ENCODE results near the gene CSH1.
"Not testable (repeated sequence)": the region's sequence is repeated elsewhere in the genome, so short reads cannot be mapped to it uniquely, and the experiment has no call there.

- not testable (repeated sequence) for TF ChIP-seq CTCF (IDR thresholded peaks at IDR 0.05); POLR2A (IDR thresholded peaks at IDR 0.05; ENCODE audit: low read length); PBX3 (IDR thresholded peaks at IDR 0.05); ZFP36 (IDR thresholded peaks at IDR 0.05; ENCODE audit: borderline replicate concordance, partially characterized antibody); REST (IDR thresholded peaks at IDR 0.05); JUNB (IDR thresholded peaks at IDR 0.05); KDM1A (IDR thresholded peaks at IDR 0.05; ENCODE audit: low read depth); MAX (IDR thresholded peaks at IDR 0.05); GATA3 (IDR thresholded peaks at IDR 0.05; ENCODE audit: borderline replicate concordance); ZC3H11A (IDR thresholded peaks at IDR 0.05); EP300 (IDR thresholded peaks at IDR 0.05); CHD4 (IDR thresholded peaks at IDR 0.05; ENCODE audit: borderline replicate concordance)
These were observed 24.6 kb downstream of the CSH1 start for GRCh38 chr17:63871646-63872365.

Measured in A549 (cell line).